LNCaP clone FGC (cell line): ENCODE measurements around the gene LEKR1.
"Not testable (repeated sequence)": the region's sequence is repeated elsewhere in the genome, so short reads cannot be mapped to it uniquely, and the experiment has no call there.

Experiments
- DNase-seq: peaks from one replicate; pipeline ENCODE4 v3.0.0-alpha.2; 2011; ENCODE audit warnings: low read depth
- H3K4me3 ChIP-seq: 2 replicates; pipeline ENCODE4 v1.5.1; 2011; ENCODE audit warnings: mild to moderate bottlenecking, low read depth, low read length, control low read depth
- CTCF ChIP-seq: IDR thresholded peaks from 2 replicates; pipeline ENCODE4 v1.5.1; 2012; ENCODE audit warnings: mild to moderate bottlenecking; ENCODE audit not compliant: control insufficient read depth, insufficient read depth; ENCODE audit errors: extremely low read depth

Gene LEKR1

GRCh38 chr3:156899951-156900350 is 73.8 kb downstream of the LEKR1 start:
- no peak for TF ChIP-seq CTCF
- no peak for DNase-seq
- H3K4me3 ChIP-seq: no peak overlapping the region

GRCh38 chr3:156902916-156903315 is 76.8 kb downstream of the LEKR1 start:
- DNase-seq: no peak
- no peak for TF ChIP-seq CTCF

GRCh38 chr3:156906275-156906674 is 80.1 kb downstream of the LEKR1 start:
- no peak for DNase-seq
- TF ChIP-seq CTCF: no peak

More at GRCh38 chr3:156902916-156903315, 76.8 kb downstream of the LEKR1 start:
- no peak overlapping the region for H3K4me3 ChIP-seq

GRCh38 chr3:156908398-156908797 is 82.2 kb downstream of the LEKR1 start:
- no peak overlapping the region for H3K4me3 ChIP-seq
- no peak for TF ChIP-seq CTCF
- no peak for DNase-seq

More at GRCh38 chr3:156906275-156906674, 80.1 kb downstream of the LEKR1 start:
- H3K4me3 ChIP-seq: no peak overlapping the region

GRCh38 chr3:156910022-156910421 is 83.9 kb downstream of the LEKR1 start:
- no peak for DNase-seq
- TF ChIP-seq CTCF: no peak
- H3K4me3 ChIP-seq: no peak overlapping the region

GRCh38 chr3:156910831-156911230 is 84.7 kb downstream of the LEKR1 start:
- H3K4me3 ChIP-seq, DNase-seq: not testable (repeated sequence)

GRCh38 chr3:156914300-156914699 is 88.1 kb downstream of the LEKR1 start:
- H3K4me3 ChIP-seq, DNase-seq: not testable (repeated sequence)

GRCh38 chr3:156915372-156915771 is 89.2 kb downstream of the LEKR1 start:
- TF ChIP-seq CTCF: no peak
- no peak overlapping the region for H3K4me3 ChIP-seq
- no peak for DNase-seq
